HG03565 (cell line): ENCODE data around the gene CFL1.

Experiments
- ATAC-seq: cut with Tn5 transposase; IDR thresholded peaks from one replicate; pipeline ENCODE4 v1.9.1; 2021; ENCODE audit warnings: mild to moderate bottlenecking, moderate library complexity; ENCODE audit not compliant: unreplicated experiment

The CFL1 gene

GRCh38 chr11:65888163-65888814 lies 30.3 kb upstream of the CFL1 start, which contains the start of gene FIBP:
TSS of gene FIBP (minus strand) at chr11:65888471. CDS start at chr11:65888418, 53 bp downstream.
- ATAC-seq = peak; percentile 31

- ATAC-seq = no peak
Measured at GRCh38 chr11:65887723-65888162, 29.8 kb upstream of the CFL1 start.

- no peak for ATAC-seq
Measured at GRCh38 chr11:65886826-65887722, 29.1 kb upstream of the CFL1 start.

GRCh38 chr11:65885808-65886536 lies 28.0 kb upstream of the CFL1 start:
- ATAC-seq = no peak

- no peak for ATAC-seq
Measured at GRCh38 chr11:65885231-65885630, 27.3 kb upstream of the CFL1 start.

- peak; percentile 28 for ATAC-seq
Measured at GRCh38 chr11:65884716-65885092, 26.7 kb upstream of the CFL1 start.

GRCh38 chr11:65883786-65884715 lies 26.1 kb upstream of the CFL1 start:
- no peak for ATAC-seq

- ATAC-seq = no peak
Measured at GRCh38 chr11:65883058-65883761, 25.2 kb upstream of the CFL1 start.

- ATAC-seq = no peak
Measured at GRCh38 chr11:65882120-65883057, 24.4 kb upstream of the CFL1 start.

- no peak for ATAC-seq
Measured at GRCh38 chr11:65880844-65881421, 23.0 kb upstream of the CFL1 start.

GRCh38 chr11:65880027-65880426 lies 22.0 kb upstream of the CFL1 start:
- ATAC-seq = no peak

GRCh38 chr11:65879617-65880016 lies 21.6 kb upstream of the CFL1 start, which contains the start of gene CTSW:
TSS of gene CTSW (plus strand) at chr11:65879837. CDS start at chr11:65879855, 18 bp downstream.
- ATAC-seq = no peak

- ATAC-seq = peak; percentile 74
Measured at GRCh38 chr11:65873318-65874156, 15.6 kb upstream of the CFL1 start.

GRCh38 chr11:65872586-65873317 lies 14.8 kb upstream of the CFL1 start, which contains the start of gene EFEMP2:
TSS of gene EFEMP2 (minus strand) at chr11:65872800. CDS start at chr11:65872354, 446 bp downstream.
- no peak for ATAC-seq

GRCh38 chr11:65871811-65872548 lies 14.0 kb upstream of the CFL1 start:
- no peak for ATAC-seq
